ENCODE measurements around the gene HSPB2.

DNA sequence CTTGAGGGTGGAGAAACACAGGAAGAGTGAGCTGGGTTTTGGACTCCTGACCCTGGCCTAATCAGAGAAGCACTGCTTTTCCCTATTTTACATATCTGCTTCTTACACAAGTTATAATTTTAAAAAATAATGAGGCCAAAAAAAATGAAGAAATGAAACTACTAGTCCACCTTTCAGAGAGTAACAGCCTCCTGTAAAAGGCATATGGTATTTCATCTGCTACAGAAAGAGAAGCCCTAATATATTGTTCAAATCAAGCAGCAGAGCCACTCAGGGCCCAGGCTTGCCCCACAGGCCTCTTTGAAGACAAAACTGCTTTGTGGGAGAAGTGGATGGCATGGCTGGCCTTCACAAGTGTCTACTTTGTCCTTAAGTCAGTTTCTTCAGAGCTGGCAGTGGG lies 34.6 kb downstream of the HSPB2 start:
- TF ChIP-seq, protein P1, sequence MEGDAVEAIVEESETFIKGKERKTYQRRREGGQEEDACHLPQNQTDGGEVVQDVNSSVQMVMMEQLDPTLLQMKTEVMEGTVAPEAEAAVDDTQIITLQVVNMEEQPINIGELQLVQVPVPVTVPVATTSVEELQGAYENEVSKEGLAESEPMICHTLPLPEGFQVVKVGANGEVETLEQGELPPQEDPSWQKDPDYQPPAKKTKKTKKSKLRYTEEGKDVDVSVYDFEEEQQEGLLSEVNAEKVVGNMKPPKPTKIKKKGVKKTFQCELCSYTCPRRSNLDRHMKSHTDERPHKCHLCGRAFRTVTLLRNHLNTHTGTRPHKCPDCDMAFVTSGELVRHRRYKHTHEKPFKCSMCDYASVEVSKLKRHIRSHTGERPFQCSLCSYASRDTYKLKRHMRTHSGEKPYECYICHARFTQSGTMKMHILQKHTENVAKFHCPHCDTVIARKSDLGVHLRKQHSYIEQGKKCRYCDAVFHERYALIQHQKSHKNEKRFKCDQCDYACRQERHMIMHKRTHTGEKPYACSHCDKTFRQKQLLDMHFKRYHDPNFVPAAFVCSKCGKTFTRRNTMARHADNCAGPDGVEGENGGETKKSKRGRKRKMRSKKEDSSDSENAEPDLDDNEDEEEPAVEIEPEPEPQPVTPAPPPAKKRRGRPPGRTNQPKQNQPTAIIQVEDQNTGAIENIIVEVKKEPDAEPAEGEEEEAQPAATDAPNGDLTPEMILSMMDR (conservative IDR thresholded peaks at IDR 0.05 in 1 of 2, IDR thresholded peaks at IDR 0.05 in 1 of 2; ENCODE audit: low read depth in 1 of 2, low read length in 2 of 2) = no peak
- TF ChIP-seq EZH2 (IDR thresholded peaks at IDR 0.05; ENCODE audit: low read length, missing control alignments) = no peak

Data from fibroblast of lung (primary cell).